ENCODE measurements around the gene PCK2.
A peak's percentile ranks its signal among the peaks of the same experiment; 100 is the strongest.

Gene PCK2

GRCh38 chr14:24145690-24146452 lies 51.8 kb downstream of the PCK2 start:
- in situ Hi-C loops (cut with MboI; ENCODE audit: low pct_unique_long_range_greater_than_20kb, low sequenced_read_pairs) = no loop called here
- DNase-seq = no peak

- in situ Hi-C loops (cut with MboI; ENCODE audit: low pct_unique_long_range_greater_than_20kb, low sequenced_read_pairs) = no loop called here
- peak; percentile 97 for DNase-seq
Measured at GRCh38 chr14:24146453-24146977, 52.4 kb downstream of the PCK2 start, which contains the start of gene PSME2. Gene PSME2, minus strand, starts transcription at chr14:24146610. Its CDS starts 29 bp downstream, at chr14:24146581.

DNA sequence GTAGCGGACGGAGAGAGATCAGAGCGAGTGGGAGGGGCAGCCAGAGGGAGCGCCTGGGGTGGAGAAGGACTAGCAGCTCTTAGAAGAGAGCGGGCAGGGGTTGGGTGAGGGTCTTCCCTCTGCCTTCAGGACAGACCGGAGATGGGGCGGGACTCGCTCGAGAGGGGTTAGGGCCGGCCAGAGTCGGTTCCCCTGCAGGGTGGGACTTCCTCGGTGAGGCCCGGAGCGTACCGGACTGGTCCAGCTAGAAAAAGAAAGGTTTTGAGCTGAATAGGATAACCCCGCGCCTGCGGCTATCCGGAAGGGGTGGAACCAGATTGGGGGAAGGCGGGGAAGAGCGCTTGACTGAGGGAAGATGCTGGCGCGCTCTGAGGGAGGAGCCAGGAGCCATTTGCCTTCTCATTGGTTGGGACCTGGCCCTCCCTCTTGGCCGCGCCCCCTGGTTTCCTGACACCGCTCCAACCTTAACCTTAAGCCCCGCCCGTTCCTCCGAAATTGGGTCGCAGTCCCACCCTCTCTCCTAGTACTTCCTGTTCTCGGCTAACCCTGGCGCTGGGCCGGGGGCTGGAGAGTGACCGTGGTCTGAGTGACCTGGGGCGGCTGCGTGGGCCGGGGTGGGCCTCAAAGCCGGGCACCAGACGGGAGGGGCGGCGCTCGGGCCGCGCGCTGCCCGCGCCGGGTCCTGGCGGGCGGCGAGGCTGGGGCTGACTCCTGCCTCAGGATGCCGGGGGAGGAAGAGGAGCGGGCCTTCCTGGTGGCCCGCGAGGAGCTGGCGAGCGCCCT lies 53.1 kb downstream of the PCK2 start, which contains the start of gene RNF31:
RNF31 (plus strand) TSS at position 521 of the 783 bp plus-strand sequence; CDS start at position 722, 201 bp downstream.
- in situ Hi-C loops (cut with MboI; ENCODE audit: low pct_unique_long_range_greater_than_20kb, low sequenced_read_pairs) = no loop called here

DNA sequence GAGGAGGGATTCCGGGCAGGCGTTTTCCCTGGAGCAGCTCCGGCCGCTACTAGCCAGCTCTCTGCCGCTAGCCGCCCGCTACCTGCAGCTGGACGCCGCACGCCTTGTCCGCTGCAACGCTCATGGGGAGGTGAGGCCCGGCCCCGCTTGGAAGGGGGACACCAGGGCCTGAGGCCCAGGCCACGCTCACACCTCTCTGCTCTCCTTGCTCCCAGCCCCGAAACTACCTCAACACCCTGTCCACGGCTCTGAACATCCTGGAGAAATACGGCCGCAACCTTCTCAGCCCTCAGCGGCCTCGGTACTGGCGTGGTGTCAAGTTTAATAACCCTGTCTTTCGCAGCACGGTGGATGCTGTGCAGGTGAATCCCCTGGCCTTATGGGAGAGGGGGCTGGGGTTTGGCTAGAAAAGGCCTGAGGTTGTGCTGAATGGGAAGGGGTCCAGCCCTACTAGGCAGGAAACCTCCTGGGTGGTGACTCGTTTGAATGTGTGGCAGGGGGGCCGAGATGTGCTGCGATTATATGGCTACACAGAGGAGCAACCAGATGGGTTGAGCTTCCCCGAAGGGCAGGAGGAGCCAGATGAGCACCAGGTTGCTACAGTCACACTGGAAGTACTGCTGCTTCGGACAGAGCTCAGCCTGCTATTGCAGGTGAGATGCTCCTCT lies 53.8 kb downstream of the PCK2 start:
- in situ Hi-C loops (cut with MboI; ENCODE audit: low pct_unique_long_range_greater_than_20kb, low sequenced_read_pairs) = no loop called here
- DNase-seq = no peak

More for the DNA sequence above, 53.1 kb downstream of the PCK2 start, which contains the start of gene RNF31:
- DNase-seq = peak; percentile 100

DNA sequence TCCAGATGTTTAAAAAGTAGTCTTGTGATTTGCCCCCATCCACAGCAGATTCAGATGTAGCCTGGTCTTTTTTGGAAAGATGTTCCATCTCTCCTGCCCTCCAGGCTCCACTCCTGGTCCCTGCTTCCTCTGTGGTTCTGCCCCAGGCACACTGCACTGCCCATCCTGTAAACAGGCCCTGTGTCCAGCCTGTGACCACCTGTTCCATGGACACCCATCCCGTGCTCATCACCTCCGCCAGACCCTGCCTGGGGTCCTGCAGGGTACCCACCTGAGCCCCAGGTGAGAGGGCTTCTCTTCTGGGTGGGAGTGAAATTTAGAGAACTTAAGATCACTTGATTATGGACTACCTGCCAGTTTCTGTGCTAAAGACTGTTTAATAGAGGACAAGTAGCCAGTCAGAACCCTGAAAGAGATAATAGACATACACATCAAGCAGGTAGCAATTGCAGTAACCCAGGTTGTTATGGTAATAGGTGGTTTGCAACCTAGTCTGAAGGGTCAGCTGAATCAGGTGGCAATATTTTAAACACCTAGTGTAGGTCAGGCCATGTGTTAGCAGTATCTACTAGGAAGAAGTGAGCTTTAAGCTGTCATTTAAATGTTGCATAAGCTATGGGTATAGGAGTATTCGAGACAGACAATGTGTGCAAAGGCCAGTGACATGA lies 55.3 kb downstream of the PCK2 start:
- DNase-seq = no peak
- in situ Hi-C loops (cut with MboI; ENCODE audit: low pct_unique_long_range_greater_than_20kb, low sequenced_read_pairs) = no loop called here

- in situ Hi-C loops (cut with MboI; ENCODE audit: low pct_unique_long_range_greater_than_20kb, low sequenced_read_pairs) = no loop called here
Measured at GRCh38 chr14:24150061-24150460, 56.0 kb downstream of the PCK2 start.

DNA sequence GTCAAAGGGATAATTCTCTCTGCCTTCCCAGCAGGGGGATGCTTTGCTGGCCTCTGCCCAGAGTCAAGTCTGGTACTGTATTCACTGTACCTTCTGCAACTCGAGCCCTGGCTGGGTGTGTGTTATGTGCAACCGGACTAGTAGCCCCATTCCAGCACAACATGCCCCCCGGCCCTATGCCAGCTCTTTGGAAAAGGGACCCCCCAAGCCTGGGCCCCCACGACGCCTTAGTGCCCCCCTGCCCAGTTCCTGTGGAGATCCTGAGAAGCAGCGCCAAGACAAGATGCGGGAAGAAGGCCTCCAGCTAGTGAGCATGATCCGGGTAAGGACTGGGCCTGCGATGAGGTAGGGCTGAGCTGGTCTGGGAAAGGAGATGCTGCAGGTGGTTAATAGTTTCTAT lies 56.5 kb downstream of the PCK2 start:
- DNase-seq = no peak
- in situ Hi-C loops (cut with MboI; ENCODE audit: low pct_unique_long_range_greater_than_20kb, low sequenced_read_pairs) = no loop called here

More at GRCh38 chr14:24150061-24150460, 56.0 kb downstream of the PCK2 start:
- no peak for DNase-seq

DNA sequence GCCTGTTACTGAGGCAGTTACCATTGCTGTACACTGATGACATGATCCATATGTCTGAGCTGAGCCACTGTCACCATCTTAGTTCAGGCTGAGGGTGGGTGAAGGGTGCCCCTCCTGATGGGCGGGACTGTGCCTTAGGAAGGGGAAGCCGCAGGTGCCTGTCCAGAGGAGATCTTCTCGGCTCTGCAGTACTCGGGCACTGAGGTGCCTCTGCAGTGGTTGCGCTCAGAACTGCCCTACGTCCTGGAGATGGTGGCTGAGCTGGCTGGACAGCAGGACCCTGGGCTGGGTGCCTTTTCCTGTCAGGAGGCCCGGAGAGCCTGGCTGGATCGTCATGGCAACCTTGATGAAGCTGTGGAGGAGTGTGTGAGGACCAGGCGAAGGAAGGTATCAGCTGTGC lies 56.9 kb downstream of the PCK2 start:
- in situ Hi-C loops (cut with MboI; ENCODE audit: low pct_unique_long_range_greater_than_20kb, low sequenced_read_pairs) = no loop called here
- no peak for DNase-seq

GRCh38 chr14:24151404-24152080 lies 57.4 kb downstream of the PCK2 start:
- DNase-seq = no peak
- in situ Hi-C loops (cut with MboI; ENCODE audit: low pct_unique_long_range_greater_than_20kb, low sequenced_read_pairs) = no loop called here

All from KBM-7 (cell line).